Inferior parietal cortex (tissue), 1 donor: ENCODE data around the gene CSTPP1.
A peak's percentile ranks its signal among the peaks of the same experiment; 100 is the strongest.
"Not testable (repeated sequence)": the region's sequence is repeated elsewhere in the genome, so short reads cannot be mapped to it uniquely, and the experiment has no call there.

Experiments
- DNase-seq: peaks from one replicate; pipeline ENCODE4 v3.0.0-alpha.2; 2016; ENCODE audit errors: extremely low spot score

CSTPP1 gene

DNA sequence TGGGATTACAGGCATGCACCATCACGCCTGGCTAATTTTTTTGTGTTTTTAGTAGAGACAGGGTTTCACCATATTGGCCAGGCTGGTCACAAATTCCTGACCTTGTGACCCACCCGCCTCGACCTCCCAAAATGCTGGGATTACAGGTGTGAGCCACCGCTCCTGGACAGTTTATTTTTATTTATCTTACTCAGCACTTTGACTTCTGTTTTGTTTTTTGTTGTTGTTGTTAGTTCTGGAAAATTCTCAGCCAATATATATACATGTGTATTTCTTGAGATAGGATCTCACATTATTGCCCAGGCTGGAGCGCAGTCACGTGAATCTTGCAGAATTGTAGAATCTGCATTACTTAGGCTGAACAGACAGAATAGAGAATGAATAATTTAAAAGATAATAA, 107.6 kb downstream of the CSTPP1 start:
- DNase-seq = no peak

- DNase-seq = no peak
These were observed 111.4 kb downstream of the CSTPP1 start for GRCh38 chr11:47047972-47048371.

- DNase-seq = no peak
These were observed 113.7 kb downstream of the CSTPP1 start for GRCh38 chr11:47050284-47050683.

GRCh38 chr11:47051217-47051616, 114.7 kb downstream of the CSTPP1 start:
- DNase-seq = no peak

DNA sequence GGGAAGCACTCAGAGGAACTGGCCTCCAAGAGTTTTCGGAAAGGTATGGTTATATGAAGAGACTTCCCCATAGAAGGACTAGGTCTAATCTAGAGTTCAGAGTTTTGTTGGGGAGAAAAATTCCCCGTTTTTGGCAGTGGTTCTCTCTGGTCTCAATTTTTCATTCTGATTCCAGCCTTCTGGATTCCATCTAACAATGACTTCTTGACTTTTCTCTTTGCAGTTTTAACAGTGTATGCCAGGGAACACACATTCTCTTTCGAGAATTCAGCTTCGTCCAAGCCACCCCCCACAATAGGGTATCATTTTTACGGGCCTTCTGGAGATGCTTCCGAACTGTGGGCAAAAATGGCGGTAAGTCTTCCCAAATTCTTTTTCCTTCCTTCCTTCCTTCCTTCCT, 115.6 kb downstream of the CSTPP1 start:
- no peak for DNase-seq

DNA sequence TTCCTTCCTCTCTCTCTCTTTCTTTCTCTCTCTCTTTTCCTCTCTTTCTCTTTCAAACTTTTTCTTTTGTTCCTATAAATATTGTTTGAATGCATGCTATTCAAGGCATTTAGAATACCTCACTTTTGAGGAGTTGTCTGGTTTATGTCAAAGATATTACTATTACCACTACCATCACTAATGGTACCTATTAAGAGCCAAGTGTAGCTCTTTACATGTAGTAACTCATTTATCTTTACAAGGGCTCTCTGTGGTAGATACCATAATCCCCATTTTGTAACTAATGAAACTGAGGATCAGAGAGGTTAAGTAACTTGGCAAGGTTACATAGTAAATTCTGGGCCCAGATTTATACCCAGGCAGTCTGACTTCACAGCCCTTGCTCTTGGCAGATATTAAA, 116.0 kb downstream of the CSTPP1 start:
- no peak for DNase-seq

DNA sequence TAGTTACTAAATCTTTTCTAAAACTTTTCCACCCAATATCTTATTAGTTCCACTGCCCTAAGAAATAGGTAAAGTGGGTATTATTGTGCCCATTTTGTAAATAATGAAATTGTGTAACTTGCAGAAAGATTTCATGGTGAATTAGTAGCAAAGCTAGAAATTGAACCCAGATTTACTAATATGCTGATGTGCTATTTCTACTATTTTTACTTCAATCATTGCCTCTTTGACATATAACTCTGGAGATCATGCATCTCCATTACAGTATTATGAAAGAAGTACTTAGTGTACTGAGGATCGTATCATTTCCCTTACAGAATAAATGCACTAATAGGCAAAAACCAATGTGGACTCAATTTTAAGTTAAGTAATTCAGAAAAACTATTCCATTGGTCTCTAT, 119.0 kb downstream of the CSTPP1 start:
- DNase-seq = no peak

DNA sequence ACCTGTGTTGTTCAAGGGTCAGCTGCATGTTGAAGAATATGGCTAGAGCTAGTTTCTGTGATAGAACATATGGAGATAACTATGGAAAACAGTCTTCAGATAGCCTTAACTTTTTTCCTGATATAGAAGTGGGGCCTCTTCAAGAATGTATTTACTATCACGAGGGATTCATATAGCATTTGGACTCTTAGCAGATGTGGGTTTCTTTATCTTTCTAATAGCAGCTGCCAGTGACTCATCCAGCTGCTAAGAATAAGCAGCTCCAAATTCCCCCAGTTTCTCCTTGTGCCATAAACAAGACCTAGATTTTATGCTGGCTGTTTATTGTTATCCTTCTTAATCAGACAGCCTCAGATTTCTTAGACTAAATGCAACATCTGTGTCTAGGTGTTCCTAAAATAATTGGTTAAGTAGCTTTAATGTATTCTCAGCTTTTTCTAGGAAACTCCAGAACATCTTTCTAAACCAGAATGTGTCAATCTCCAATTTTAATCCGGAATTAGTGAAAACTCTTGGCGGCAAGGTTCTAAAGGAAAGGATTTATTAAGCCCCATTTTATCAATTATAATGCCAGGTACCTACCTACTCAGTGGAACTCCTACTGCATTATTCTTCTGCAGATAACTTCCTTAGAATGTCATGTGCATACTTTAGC, 119.8 kb downstream of the CSTPP1 start:
- peak; percentile 27 for DNase-seq

GRCh38 chr11:47057365-47057764, 120.8 kb downstream of the CSTPP1 start:
- no peak for DNase-seq

GRCh38 chr11:47060807-47061206, 124.2 kb downstream of the CSTPP1 start:
- no peak for DNase-seq

DNA sequence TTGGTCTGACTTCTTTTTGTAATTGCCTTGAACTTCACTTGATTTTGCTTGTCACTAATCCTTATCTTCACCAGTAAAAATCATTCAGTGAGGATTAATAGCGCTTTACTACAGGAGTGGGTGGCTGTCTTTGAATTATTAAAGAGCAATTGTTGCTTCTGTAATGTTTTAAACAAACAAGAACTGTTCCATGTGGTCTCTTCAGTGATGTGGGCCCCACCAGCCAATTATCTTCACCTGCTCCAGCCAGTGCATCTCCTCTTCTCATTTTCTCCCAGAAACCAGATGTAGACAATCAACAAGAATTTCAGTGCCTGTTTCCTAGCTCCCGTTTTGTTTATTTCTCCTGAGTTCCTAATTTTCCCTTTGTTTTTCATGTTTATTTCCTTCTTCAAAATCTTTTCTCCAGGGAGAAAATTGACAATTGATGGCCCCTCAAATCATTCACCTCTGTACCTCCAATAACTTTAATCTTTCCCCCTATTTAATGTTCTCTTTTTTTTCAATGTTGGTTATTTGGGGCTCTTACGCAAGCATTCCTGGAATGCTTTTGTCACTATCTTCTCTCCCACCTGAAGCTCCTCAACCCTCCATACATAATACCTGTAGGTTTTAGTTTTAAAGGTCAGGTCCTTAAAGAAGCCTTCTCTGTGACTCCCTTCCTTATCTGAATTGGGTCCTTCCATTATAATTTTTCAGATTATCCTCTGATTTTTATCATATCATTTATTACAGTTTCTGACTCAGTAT, 125.0 kb downstream of the CSTPP1 start:
- no peak for DNase-seq

DNA sequence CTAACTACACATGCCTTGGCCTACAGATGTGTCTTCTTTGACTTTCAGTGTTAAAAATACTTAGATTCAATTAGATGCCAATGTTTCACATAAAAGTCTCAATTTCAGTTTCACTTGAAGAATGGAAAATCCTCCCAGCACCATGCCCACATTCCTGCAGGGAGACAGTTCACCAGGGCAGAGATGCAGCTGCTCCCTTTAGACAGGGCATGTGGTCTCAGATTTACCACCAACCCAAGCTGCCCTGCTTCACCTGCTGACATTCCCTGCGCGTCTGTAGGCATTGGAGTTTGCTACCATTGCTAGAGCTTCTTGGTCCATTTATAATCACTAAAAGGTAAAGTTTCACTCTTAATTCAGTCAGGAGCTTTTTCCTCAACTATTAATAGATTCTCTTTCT, 126.2 kb downstream of the CSTPP1 start:
- no peak for DNase-seq

DNA sequence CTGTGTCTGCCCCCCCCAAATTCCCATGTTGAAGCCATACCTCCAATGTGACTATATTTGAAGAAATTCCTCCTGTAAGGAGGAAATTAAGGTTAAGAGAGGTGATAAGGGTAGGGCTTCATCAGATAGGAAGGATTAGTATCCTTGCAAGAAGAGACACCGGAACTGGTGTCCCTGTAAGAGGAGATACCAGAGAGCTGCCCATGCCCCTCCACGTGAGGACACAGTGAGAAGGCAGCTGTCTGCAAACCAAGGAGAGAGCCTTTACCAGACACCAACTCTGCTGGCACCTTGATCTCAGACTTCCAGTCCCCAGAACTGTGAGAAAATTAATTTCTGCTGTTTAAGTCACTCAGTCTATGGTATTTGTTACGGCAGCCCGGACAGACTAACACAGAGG, 130.8 kb downstream of the CSTPP1 start:
- no peak for DNase-seq

DNA sequence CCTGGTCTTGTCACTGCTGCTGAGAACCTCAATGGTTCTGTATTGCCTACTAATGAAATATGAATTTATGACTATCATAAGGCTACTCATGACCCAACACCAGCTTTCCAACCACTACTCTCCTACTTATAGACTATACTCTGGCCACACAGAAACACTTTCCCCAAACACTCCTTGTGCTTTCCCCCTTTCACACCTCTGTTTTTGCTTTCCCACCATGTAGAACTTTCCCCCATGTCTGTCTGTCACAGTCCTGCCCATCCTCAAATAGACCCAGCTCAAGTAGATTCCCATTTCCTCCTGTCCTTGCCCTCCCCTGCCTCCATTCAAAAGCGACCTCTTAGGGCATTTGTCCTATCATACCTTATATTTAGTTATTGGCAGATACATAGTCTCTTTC, 134.2 kb downstream of the CSTPP1 start:
- DNase-seq = no peak

GRCh38 chr11:47071341-47071740, 134.8 kb downstream of the CSTPP1 start:
- no peak for DNase-seq

DNA sequence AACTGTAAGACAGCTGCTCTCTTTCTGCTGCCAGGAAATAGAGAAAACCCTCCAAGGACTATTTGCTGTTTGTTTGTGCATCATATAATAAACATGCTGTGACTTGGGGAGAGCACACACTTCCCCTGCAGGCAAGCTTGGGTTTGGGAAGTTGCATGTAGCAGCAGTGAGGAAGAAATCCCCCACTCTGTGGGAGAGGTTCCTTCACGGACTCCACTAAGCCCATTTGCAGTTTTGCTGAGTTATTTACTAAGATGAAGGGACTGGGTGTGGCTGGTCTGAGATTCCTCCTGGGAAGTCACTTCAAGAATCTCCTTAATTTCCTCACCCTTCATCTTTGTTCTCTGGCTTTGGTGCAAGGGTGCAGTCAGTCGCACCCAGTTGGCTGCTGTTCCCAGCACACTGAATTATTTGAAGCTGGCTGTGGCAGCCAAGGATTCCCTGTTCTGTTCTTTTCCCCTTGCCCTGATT, 135.3 kb downstream of the CSTPP1 start:
- DNase-seq = no peak

GRCh38 chr11:47078751-47079521, 142.4 kb downstream of the CSTPP1 start:
- DNase-seq = no peak

DNA sequence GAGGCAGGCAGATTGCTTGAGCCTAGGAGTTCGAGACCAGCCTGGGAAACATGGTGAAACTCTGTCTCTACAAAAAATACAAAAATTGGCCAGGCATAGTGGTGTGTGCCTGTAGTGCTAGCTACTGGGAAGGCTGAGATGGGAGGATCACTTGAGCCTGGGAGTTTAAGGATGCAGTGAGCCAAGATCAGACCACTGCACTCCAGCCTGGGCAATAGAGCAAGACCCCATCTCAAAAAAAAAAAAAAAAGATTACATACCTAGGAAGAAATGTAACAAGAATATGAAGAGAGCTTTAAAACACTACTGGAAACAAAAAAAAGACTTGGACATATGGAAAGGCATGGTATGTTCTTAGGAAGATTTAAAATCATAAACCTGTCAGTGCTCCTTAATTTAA, 144.2 kb downstream of the CSTPP1 start:
- DNase-seq = not testable (repeated sequence)

- no peak for DNase-seq
These were observed 147.4 kb downstream of the CSTPP1 start for GRCh38 chr11:47083913-47084312.

DNA sequence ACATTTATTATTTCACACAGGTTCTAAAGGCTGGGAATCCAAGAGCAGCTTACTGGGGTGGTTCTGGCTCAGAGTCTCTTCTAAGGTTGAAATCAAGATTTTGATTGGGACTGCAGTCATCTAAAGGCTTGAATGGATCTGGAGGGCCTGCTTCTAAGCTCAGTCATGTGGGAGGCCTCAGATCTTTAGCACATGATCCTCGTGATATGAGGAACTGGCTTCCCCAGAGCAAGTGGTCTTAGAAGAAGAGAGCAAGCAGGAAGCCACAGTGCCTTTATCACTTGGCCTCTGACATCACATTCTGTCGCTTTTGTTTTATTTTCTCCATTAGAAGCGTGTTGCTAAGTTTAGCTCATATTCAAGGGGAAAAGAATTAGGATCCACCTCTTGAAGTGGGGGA, 151.2 kb downstream of the CSTPP1 start:
- no peak for DNase-seq

DNA sequence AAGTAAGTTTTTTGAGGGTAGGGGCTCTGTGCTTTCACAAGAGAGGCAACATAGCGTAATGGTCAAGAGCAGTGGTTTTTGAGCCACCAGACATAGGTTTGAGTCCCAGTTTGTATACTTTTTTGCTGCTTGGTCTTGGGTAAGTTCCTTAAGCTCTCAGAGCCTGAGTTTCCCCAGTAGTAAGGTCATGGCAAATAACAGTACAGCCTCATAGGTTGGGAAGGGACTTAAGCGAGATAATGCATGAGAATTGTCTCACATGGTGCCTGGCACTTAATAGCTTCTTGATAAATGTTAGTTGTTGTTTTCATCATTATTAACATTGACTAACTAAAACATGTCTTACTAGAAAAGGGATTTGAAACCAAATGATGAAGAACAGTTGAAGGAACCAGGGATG, 157.0 kb downstream of the CSTPP1 start:
- no peak for DNase-seq

- not testable (repeated sequence) for DNase-seq
These were observed 160.3 kb downstream of the CSTPP1 start for GRCh38 chr11:47096871-47097270.

DNA sequence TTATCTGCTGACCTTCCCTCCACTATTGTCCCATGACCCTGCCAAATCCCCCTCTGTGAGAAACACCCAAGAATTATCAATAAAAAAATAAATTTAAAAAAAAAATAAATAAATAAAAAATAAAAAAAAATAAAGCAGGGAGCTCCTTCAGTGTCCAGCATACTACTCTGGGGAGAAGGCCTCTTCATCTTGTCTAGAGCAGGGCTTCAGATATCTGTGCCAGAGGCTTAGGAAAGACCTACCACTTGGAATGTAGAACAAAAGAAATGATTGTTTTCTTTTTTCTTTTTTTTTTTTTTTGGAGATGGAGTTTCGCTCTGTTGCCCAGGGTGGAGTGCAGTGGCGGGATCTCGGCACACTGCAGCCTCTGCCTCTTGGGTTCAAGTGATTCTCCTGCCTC, 161.7 kb downstream of the CSTPP1 start:
- not testable (repeated sequence) for DNase-seq
